BJ (cell line): ENCODE results near the gene CHST9. TPM values are rescaled to one million over a fixed set of nuclear protein-coding genes. Genes with fewer than 3 reads are reported as not detected.
"Not testable (repeated sequence)": the region's sequence is repeated elsewhere in the genome, so short reads cannot be mapped to it uniquely, and the experiment has no call there.

ENCODE experiments used
- CTCF ChIA-PET: fragments of 350-600 bp; formaldehyde crosslinking; extraction: SDS; loops from one replicate; lab custom pipeline; 2021; ENCODE audit warnings: antibody characterized with exemption, inconsistent platforms; lab: Yijun Ruan, JAX
- POLR2A ChIA-PET: fragments of 300-600 bp; sonication (Branson Sonifier 250); formaldehyde crosslinking; extraction: SDS; loops from one replicate; lab custom pipeline; 2021; ENCODE audit warnings: antibody characterized with exemption; lab: Charles Lee
- DNase-seq: peaks from one replicate; pipeline ENCODE4 v3.0.0-alpha.2; 2011; ENCODE audit warnings: low read depth
- H3K27me3 ChIP-seq: 2 replicates; pipeline ENCODE4 v1.6.0; 2011; ENCODE audit warnings: low read length; ENCODE audit not compliant: control insufficient read depth, insufficient read depth
- H3K36me3 ChIP-seq: 2 replicates; pipeline ENCODE4 v1.5.1; 2011; ENCODE audit warnings: low read length; ENCODE audit not compliant: control insufficient read depth, insufficient read depth
- H3K4me3 ChIP-seq: 2 replicates; pipeline ENCODE4 v1.5.1; 2011; ENCODE audit warnings: low read depth, mild to moderate bottlenecking, control low read depth, low read length
- CTCF ChIP-seq: IDR thresholded peaks from 2 replicates; pipeline ENCODE4 v1.5.1; 2011; ENCODE audit warnings: low read depth, mild to moderate bottlenecking, control low read depth, inconsistent platforms, low read length, moderate library complexity; ENCODE audit not compliant: insufficient read depth
- polyA plus RNA-seq: library from polyadenylated mRNA; depleted of rRNA; stranded (reverse); fragments of >200 nt; gene quantifications from 2 replicates; pipeline ENCODE4 v1.2.3, GENCODE V29; 2011

The CHST9 gene
- polyA plus RNA-seq, 1 experiment = not detected

GRCh38 chr18:26940744-26941398 lies 244.2 kb downstream of the CHST9 start:
- no peak for TF ChIP-seq CTCF
- POLR2A ChIA-PET = no interaction called here
- DNase-seq = no peak
- no peaks in the 10 kb centered on the region for H3K36me3 ChIP-seq
- no peaks in the 10 kb centered on the region for H3K27me3 ChIP-seq
- H3K4me3 ChIP-seq = no peak overlapping the region
- CTCF ChIA-PET = no interaction called here

- H3K27me3 ChIP-seq = no peaks in the 10 kb centered on the region
- TF ChIP-seq CTCF = no peak
- ChIA-PET CTCF (no interaction called here), POLR2A (no interaction called here)
- no peaks in the 10 kb centered on the region for H3K36me3 ChIP-seq
- H3K4me3 ChIP-seq = no peak overlapping the region
- DNase-seq = no peak
Measured at GRCh38 chr18:26931659-26932058, 253.4 kb downstream of the CHST9 start.

GRCh38 chr18:26930630-26931029 lies 254.5 kb downstream of the CHST9 start:
- CTCF ChIA-PET = interaction anchor here (0.7 kb wide), 1 partner anchor 52 kb away, joined by 3 read pairs; no protein-coding TSS in a partner anchor
- H3K36me3 ChIP-seq = no peaks in the 10 kb centered on the region
- DNase-seq = no peak
- POLR2A ChIA-PET = no interaction called here
- H3K4me3 ChIP-seq = no peak overlapping the region
- no peak for TF ChIP-seq CTCF
- no peaks in the 10 kb centered on the region for H3K27me3 ChIP-seq

GRCh38 chr18:26928670-26929313 lies 256.3 kb downstream of the CHST9 start:
- ChIA-PET CTCF (no interaction called here), POLR2A (no interaction called here)
- no peak for DNase-seq
- Histone ChIP-seq H3K36me3 (no peaks in the 10 kb centered on the region), H3K4me3 (no peak overlapping the region), H3K27me3 (no peaks in the 10 kb centered on the region)
- no peak for TF ChIP-seq CTCF

- DNase-seq, POLR2A ChIA-PET: not testable (repeated sequence)
Measured at GRCh38 chr18:26927822-26928221, 257.3 kb downstream of the CHST9 start.

More at GRCh38 chr18:26927822-26928221, 257.3 kb downstream of the CHST9 start:
- CTCF ChIA-PET, H3K4me3 ChIP-seq, H3K27me3 ChIP-seq, H3K36me3 ChIP-seq: not testable (repeated sequence)
